Measurements from ENCODE around the gene ITPR2.

GRCh38 chr12:26467351-26467750 lies 365.6 kb downstream of the ITPR2 start:
- TF ChIP-seq CTCF (IDR thresholded peaks at IDR 0.05; ENCODE audit: low read depth, low read length), result no peak
- TF ChIP-seq EZH2phosphoT487 (IDR thresholded peaks at IDR 0.05; ENCODE audit: low read depth), result no peak

Measured in OCI-LY3 (cell line).